ENCODE measurements around the gene CCDC187. TPM values are rescaled to one million over a fixed set of nuclear protein-coding genes. Genes with fewer than 3 reads are reported as not detected.

The CCDC187 gene
- total and polyA plus RNA-seq, 2 of the 13 experiments (the other 11 are each of a cell fraction or from before 2014, with no cell fraction given) = 0.03 to 0.13 TPM

DNA sequence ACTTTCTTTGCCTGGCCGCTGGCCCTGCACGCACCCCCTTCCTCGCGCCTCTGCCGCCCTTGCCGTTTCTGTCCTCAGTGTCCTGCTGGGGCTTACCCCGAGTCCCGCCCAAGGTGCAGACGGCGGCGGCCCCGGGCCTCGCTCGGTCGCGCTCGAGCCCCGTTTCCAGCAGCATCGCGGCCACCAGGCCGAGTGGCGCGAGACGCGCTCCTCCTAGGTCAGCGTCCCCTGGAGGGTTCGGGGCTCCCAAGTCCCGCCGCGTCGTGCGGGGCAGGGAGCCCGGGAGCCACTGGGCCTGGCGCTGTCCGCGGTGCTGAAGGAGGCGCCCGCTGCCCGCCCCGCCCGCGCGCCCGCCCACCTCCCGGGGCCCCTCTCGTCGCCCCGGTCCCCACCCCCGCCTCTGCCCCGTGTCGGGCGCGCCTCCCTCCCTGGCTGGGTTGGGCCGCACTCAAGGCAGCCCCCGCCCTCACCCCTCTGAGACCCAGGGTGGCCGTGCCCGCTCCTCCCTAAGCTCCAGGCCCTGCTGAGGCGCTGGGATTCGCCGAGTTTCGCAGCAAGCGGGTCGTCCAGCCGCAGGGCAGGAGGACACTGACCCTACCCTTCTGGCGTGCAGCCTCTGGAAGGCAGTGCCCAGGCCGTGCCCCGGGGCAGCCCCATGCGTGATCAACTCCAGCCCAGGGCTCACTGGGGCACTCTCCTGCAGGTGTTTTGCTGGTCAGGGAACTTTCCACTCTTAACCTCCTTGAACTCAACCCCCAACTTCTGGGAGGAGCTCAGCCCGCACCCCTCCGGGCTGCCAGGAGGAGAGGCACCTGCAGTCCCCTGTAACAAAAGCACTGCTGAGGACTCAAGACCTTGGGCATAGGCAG lies 98.8 kb downstream of the CCDC187 start, which contains the start of gene LHX3 (continued):
- no peak for TF ChIP-seq NR3C1 (CRISPR knock-in tag; IDR thresholded peaks at IDR 0.05)
- 0 out of 2 replicates have a peak, but pooled peaks have one; percentile 35 for TF ChIP-seq REL (CRISPR knock-in tag; conservative IDR thresholded peaks at IDR 0.05)
- TF ChIP-seq ZNF749 (CRISPR knock-in tag; IDR thresholded peaks at IDR 0.05; ENCODE audit: borderline replicate concordance) = 0 out of 2 replicates have a peak, but pooled peaks have one; percentile 53
- TF ChIP-seq ELF4 (CRISPR knock-in tag; IDR thresholded peaks at IDR 0.05; ENCODE audit: borderline replicate concordance) = no peak
- TF ChIP-seq, protein P1, sequence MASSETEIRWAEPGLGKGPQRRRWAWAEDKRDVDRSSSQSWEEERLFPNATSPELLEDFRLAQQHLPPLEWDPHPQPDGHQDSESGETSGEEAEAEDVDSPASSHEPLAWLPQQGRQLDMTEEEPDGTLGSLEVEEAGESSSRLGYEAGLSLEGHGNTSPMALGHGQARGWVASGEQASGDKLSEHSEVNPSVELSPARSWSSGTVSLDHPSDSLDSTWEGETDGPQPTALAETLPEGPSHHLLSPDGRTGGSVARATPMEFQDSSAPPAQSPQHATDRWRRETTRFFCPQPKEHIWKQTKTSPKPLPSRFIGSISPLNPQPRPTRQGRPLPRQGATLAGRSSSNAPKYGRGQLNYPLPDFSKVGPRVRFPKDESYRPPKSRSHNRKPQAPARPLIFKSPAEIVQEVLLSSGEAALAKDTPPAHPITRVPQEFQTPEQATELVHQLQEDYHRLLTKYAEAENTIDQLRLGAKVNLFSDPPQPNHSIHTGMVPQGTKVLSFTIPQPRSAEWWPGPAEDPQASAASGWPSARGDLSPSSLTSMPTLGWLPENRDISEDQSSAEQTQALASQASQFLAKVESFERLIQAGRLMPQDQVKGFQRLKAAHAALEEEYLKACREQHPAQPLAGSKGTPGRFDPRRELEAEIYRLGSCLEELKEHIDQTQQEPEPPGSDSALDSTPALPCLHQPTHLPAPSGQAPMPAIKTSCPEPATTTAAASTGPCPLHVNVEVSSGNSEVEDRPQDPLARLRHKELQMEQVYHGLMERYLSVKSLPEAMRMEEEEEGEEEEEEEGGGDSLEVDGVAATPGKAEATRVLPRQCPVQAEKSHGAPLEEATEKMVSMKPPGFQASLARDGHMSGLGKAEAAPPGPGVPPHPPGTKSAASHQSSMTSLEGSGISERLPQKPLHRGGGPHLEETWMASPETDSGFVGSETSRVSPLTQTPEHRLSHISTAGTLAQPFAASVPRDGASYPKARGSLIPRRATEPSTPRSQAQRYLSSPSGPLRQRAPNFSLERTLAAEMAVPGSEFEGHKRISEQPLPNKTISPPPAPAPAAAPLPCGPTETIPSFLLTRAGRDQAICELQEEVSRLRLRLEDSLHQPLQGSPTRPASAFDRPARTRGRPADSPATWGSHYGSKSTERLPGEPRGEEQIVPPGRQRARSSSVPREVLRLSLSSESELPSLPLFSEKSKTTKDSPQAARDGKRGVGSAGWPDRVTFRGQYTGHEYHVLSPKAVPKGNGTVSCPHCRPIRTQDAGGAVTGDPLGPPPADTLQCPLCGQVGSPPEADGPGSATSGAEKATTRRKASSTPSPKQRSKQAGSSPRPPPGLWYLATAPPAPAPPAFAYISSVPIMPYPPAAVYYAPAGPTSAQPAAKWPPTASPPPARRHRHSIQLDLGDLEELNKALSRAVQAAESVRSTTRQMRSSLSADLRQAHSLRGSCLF (CRISPR knock-in tag; IDR thresholded peaks at IDR 0.05; ENCODE audit: borderline replicate concordance) = no peak
- TF ChIP-seq KDM6A (CRISPR knock-in tag; IDR thresholded peaks at IDR 0.05; ENCODE audit: low read depth) = no peak
- TF ChIP-seq ZNF292 (CRISPR knock-in tag; IDR thresholded peaks at IDR 0.05; ENCODE audit: borderline replicate concordance, low read depth) = no peak
- TF ChIP-seq UBTF (CRISPR knock-in tag; IDR thresholded peaks at IDR 0.05) = no peak
- TF ChIP-seq, protein P2, sequence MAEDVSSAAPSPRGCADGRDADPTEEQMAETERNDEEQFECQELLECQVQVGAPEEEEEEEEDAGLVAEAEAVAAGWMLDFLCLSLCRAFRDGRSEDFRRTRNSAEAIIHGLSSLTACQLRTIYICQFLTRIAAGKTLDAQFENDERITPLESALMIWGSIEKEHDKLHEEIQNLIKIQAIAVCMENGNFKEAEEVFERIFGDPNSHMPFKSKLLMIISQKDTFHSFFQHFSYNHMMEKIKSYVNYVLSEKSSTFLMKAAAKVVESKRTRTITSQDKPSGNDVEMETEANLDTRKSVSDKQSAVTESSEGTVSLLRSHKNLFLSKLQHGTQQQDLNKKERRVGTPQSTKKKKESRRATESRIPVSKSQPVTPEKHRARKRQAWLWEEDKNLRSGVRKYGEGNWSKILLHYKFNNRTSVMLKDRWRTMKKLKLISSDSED (CRISPR knock-in tag; IDR thresholded peaks at IDR 0.05) = no peak
- TF ChIP-seq HOXD1 (CRISPR knock-in tag; IDR thresholded peaks at IDR 0.05) = 0 out of 2 replicates have a peak, but pooled peaks have one; percentile 66
- no peak for TF ChIP-seq STAG1 (CRISPR knock-in tag; IDR thresholded peaks at IDR 0.05)
- TF ChIP-seq RBM39 (IDR thresholded peaks at IDR 0.05; ENCODE audit: low read depth, low read length, poor library complexity, severe bottlenecking) = no peak
- TF ChIP-seq GMEB1 (CRISPR knock-in tag; IDR thresholded peaks at IDR 0.05; ENCODE audit: borderline replicate concordance) = no peak
- TF ChIP-seq TAF1 (CRISPR knock-in tag; IDR thresholded peaks at IDR 0.05) = no peak
- no peak for TF ChIP-seq NFKBIZ (CRISPR knock-in tag; IDR thresholded peaks at IDR 0.05)
